T-helper 1 cell (primary cell): ENCODE results near the gene PCNA.

Experiments
- DNase-seq, 5 donors: peaks; one replicate each; pipeline ENCODE4 v3.0.0-alpha.2; 2012 to 2020
- total RNA-seq, 4 donors: gene quantifications; one replicate each; lab custom pipeline; 2026; lab: John Stamatoyannopoulos, UW

PCNA gene
- total RNA-seq = 62.8 to 85.7 (median 74.1) reads per million in 4 donors

DNA sequence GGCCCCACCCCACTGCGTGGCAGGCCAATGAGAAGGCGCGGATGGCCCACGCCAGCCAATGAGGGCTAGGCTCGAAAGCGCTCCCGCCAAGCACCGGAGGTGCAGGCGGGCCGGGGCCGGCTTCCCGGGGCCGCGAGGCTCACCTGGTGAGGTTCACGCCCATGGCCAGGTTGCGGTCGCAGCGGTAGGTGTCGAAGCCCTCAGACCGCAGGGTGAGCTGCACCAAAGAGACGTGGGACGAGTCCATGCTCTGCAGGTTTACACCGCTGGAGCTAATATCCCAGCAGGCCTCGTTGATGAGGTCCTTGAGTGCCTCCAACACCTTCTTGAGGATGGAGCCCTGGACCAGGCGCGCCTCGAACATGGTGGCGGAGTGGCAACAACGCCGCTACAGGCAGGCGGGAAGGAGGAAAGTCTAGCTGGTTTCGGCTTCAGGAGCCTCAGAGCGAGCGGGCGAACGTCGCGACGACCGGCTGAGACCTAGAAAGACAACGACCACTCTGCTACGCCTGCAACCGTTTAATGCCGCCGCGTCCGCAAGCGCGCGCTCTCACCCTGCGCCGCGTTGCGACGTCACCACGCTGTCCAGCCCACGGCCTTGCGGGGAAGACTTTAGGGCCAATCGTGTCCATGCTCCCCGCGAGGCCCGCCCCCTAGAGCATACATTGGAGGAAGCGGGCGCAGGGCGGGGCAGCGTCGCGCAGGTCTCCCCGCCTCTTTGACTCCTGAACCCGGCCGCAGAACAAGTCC, at the start of gene PCNA:
TSS of gene PCNA (minus strand) at position 524 of the 750 bp plus-strand sequence. CDS start at position 364, 160 bp downstream.
- peak; percentile 88 to 99 (median 93) for DNase-seq

GRCh38 chr20:5168651-5169396, 49.1 kb upstream of the PCNA start:
- no peak for DNase-seq

DNA sequence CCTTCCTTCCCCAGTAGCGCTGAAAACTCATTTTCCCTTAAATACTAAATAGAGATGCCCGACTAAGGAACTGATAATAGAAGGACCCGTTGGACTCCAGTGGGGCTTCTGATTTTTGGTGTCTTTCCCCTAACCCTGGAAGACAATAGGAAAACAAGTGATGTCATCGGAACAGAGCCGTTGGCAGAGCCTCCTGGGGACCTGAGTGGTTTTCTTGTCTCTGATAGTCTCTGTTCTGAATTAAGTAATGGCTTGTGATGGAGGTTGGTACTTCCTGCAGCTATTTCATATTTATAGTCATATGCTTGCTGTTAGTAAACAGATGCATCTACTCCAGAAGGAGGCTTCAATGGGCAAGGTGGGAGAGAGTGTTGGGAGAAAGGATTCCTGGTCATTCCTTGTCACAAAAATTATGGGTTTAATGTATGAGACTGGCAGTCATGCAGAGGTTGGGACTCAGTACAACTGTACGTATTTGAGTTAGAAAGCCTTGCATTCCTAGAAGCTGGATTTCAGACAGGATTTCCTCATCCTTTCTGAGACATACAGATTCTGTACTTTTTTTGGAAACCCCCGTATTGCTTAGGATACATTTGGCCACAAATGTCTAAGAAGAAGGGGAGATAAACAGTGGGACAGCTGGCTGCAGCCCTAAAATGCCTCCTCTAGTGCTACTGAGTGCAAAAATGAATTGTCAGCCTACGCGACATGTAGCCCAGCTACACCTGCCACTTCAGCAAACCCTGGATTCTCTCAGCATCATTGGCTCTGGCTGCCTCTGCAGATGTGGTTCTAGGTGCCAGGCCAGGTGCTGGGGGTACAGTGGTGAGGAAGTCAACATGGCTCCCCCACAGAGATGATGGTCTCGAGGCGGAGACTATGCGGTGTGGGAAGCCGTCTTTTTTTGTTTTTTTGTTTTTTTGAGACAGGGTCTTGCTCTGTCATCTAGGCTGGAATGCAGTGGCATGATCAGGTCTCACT, 45.2 kb upstream of the PCNA start:
- DNase-seq = no peak

- DNase-seq = no peak
Measured at GRCh38 chr20:5161536-5162164, 41.9 kb upstream of the PCNA start.

DNA sequence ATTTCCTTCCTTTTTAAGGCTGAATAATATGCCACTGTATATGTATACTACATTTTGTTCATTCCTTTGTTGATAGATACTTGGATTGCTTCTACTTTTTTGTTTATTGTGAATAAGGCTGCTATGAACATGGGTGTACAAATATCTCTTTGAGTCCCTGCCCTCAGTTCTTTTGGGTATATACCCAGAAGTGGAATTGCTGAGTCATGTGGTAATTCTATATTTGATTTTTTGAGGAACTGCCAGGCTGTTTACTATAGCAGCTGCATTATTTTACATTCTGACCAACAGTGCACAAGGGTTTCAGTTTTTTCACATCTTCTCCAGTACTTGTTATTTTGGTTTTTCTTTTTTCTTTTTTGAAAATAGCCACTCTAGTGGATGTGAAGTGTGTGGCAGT, 41.1 kb upstream of the PCNA start:
- no peak for DNase-seq

DNA sequence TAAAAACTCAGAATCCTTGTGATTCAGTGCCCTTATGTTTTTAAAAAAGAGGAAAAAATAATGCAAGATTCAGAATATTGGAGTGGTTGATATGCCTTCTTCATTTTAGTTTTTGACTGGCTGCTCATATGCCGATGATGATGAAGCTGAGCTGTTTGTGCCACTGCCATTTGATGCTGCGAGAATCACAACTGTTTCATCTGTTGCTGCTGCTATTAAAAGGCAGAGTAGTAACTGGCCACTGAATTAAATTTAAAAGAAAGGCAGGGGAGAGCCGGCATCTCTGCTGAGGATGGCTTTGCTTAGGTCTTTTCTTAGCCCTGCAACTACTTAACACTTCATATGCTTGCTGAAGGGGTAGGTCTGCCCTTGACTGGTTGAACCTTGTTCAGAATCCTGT, 40.2 kb upstream of the PCNA start:
- DNase-seq = no peak

GRCh38 chr20:5156675-5157448, 37.1 kb upstream of the PCNA start:
- DNase-seq = no peak

- DNase-seq = no peak
Measured at GRCh38 chr20:5155404-5155803, 35.6 kb upstream of the PCNA start.

- no peak for DNase-seq
Measured at GRCh38 chr20:5154543-5154925, 34.8 kb upstream of the PCNA start.

GRCh38 chr20:5153612-5154542, 34.1 kb upstream of the PCNA start:
- no peak for DNase-seq

GRCh38 chr20:5153152-5153467, 33.4 kb upstream of the PCNA start:
- no peak for DNase-seq

GRCh38 chr20:5150226-5151076, 30.7 kb upstream of the PCNA start:
- no peak for DNase-seq

DNA sequence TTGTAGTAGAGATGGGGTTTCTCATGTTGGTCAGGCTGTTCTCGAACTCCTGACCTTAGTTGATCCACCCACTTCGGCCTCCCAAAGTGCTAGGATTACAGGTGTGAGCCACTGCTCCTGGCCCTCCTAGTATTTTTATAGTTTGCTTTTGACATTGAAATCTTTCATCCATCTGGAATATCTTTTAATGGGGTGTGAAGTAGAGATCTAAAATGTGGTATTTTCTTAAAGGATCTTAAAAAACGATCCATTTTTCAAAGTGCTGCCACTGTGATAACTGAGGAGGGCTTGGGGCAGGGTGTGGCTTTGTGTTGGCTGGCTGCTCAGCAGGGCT, 30.1 kb upstream of the PCNA start:
- no peak for DNase-seq

DNA sequence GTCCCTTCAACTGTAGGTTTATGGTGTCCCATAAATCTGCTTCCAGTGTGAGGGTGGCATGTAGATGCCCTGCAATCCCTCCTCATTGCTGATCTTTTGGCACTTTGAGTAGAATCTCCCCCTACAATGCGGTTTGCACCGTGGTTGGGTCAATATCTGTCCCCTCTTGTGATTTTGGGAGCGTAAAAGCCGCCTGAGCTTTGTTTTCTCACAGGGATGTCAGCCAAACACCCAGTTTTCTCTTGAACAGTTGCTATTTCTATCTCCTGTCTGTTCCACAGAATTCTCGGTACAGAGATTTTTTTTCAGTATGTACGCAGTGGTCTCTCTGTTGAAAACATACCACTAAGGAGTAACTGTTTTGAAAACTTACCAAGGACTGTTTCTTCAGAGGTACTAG, 28.8 kb upstream of the PCNA start:
- no peak for DNase-seq

- no peak for DNase-seq
Measured at GRCh38 chr20:5146871-5147592, 27.3 kb upstream of the PCNA start.

GRCh38 chr20:5146099-5146668, 26.4 kb upstream of the PCNA start:
- no peak for DNase-seq

- DNase-seq = no peak
Measured at GRCh38 chr20:5145365-5146098, 25.8 kb upstream of the PCNA start.

DNA sequence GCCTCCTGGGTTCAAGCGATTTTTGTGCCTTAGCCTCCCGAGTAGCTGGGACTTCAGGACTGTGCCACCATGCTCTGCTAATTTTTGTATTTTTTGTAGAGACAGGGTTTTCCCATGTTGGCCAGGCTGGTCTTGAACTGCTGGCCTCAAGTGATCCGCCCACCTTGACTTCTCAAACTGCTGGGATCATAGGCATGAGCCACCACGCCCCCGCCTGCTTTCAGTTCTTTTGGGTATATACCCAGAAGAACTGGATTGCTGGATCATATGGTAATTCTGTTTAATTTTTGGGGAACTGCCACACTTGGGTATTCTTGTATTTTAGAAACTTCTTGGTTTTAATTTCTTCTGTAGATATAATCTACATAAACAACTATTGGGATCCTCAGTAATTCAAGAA, 24.1 kb upstream of the PCNA start:
- DNase-seq = no peak
